ENCODE measurements around the gene RPS15.

DNA sequence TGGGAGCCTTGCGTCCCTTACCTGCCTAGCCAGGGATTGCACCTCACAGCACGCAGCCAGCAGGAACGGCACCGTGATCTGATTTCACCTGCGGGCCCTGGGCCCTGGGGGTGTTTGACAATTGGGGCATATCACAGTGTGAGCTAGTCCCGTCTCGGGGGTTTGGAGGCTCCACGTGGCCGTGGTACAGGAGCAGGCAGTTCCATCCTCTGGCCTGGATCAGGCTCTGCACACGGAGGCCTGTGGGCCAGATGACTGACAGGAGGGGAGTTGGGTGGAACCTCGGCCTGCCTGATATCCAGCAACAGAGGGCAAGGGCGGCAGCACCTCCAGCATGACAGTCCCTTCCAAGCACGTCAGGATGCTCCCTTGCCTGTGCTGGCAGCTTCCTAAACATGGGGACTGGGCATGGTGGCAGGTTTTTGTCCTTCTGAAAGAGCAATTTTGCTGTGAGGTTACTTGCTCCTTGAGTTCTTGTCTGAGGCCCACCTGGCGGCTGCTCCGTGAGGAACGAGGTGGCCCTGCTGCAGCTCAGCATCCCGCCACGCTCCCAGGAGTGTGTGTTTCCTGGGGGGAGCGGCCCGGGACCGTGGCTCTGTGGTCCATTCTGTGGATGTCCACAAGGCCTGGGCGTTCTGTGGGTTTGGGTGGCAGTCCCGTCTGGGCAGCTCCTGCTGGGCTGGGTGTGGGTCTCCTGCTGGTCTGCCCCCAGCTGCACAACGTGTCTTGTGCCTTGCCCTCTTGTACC, 6.3 kb upstream of the RPS15 start:
- TF ChIP-seq, protein P1, sequence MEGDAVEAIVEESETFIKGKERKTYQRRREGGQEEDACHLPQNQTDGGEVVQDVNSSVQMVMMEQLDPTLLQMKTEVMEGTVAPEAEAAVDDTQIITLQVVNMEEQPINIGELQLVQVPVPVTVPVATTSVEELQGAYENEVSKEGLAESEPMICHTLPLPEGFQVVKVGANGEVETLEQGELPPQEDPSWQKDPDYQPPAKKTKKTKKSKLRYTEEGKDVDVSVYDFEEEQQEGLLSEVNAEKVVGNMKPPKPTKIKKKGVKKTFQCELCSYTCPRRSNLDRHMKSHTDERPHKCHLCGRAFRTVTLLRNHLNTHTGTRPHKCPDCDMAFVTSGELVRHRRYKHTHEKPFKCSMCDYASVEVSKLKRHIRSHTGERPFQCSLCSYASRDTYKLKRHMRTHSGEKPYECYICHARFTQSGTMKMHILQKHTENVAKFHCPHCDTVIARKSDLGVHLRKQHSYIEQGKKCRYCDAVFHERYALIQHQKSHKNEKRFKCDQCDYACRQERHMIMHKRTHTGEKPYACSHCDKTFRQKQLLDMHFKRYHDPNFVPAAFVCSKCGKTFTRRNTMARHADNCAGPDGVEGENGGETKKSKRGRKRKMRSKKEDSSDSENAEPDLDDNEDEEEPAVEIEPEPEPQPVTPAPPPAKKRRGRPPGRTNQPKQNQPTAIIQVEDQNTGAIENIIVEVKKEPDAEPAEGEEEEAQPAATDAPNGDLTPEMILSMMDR (IDR thresholded peaks at IDR 0.05) = no peak
- TF ChIP-seq POLR2A (IDR thresholded peaks at IDR 0.05) = no peak

Data from body of pancreas (tissue), 4 donors.